ENCODE data around the gene CEACAM18.
"Not testable (repeated sequence)": the region's sequence is repeated elsewhere in the genome, so short reads cannot be mapped to it uniquely, and the experiment has no call there.

Gene CEACAM18

DNA sequence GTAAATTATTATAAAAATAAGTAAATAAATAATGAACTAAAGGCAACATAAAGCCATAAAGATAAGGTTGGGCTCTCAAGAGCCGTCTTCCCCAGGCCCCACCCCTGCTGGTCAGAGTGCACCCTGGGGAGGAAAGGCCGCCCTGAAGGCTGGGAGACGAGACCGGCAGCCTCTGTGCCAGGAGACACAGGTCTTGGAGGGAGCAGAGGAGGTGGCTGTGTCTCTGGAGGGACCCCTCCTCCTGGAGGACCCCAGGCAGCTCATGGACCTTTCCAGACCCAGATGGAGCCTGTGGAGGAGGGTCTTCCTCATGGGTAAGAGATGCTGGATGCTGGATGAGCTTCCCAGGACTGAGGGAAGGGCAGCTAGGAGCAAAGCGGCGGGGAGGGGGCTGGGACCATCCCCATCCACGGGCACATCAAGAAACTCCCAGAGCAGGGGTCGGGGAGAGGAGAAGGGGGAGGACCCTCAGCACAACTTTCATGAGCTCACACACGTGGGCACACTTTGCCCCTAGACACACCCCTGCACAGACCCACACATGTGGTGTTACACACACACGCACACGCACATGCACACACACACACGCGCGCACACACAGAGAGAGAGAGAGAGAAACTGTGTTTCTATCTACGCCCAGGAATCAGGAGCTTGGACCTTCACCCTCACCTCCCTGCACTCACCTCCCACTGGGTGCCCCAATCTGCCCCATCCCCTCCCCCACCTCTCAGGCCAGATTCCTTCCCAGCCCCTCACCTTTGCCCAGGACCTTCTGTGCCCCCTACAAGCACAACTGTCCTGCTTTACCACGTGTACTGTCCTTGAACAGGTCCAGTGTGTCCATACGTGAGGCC lies at the start of gene CEACAM18:
Gene CEACAM18 (plus strand): TSS at position 159 of the 854 bp plus-strand sequence.
- no peak for DNase-seq (ENCODE audit: low spot score)

DNA sequence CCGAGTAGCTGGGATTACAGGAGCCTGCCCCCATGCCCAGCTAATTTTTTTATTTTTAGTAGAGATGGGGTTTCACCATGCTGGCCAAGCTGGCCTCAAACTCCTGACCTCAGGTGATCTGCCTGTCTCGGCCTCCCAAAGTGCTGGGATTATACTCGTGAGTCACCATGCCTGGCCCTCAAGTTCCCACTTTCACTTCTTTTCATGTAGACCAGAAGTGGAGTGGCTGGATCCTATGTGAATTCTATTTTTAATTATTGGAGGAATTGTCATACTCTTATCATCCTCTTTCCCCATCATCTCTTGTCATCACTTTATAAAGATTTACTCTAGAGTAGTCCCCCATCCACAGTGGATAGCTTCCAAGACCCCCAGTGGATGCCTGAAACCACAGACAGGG lies 48.1 kb upstream of the CEACAM18 start:
- no peak for DNase-seq (ENCODE audit: low spot score)

- DNase-seq (ENCODE audit: low spot score) = no peak
Observed at GRCh38 chr19:51431124-51431523, 47.2 kb upstream of the CEACAM18 start.

- DNase-seq (ENCODE audit: low spot score) = no peak
Observed at GRCh38 chr19:51433043-51433442, 45.3 kb upstream of the CEACAM18 start.

DNA sequence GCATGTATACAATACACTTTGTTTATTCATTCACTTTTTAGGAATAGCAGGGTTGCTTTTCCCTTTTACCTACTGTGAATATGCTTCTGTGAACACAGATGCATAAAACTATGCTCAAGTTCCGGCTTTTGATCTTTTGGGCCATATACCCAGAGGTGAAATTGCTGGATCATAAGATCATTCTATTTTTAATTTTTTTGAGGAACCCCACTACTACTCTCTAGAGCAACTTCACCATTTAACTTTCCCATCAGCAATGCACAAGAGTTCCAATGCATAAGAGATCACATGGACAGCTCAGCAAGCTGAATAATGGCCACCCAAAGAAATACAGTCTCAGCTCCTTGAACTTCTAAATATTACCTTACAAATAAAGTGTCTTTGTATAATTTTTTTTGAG lies 43.9 kb upstream of the CEACAM18 start:
- no peak for DNase-seq (ENCODE audit: low spot score)

GRCh38 chr19:51439021-51439465 lies 39.3 kb upstream of the CEACAM18 start:
- DNase-seq (ENCODE audit: low spot score) = no peak

- DNase-seq (ENCODE audit: low spot score) = no peak
Observed at GRCh38 chr19:51440052-51440451, 38.3 kb upstream of the CEACAM18 start.

DNA sequence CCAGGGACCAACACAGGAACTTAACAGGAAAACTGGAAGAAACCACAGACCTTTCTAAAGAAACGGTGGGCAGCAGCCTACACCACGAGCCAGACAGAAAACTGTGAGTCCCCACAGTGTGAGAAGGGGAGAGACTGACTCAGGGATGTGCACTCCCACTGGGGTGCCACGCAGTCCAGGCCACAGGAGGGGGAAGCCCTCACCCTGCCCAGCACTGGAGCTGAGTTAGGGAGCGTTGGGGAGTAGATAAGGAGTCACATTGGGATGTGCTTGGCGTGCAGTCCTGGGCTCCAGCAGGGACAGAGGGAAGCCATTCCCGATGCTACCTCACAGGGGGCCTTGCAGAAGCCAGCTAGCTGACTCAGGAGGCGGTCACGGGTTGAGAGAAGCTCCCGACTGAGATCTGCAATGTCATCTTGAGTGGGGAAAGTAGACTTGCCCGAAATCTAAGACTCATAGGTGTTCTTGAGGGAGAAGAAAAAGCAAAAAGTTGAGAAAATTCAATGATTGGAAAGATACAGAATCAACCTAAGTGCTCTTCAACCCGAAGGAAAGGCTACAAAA lies 37.4 kb upstream of the CEACAM18 start:
- no peak for DNase-seq (ENCODE audit: low spot score)

GRCh38 chr19:51441410-51442390 lies 36.6 kb upstream of the CEACAM18 start:
- no peak for DNase-seq (ENCODE audit: low spot score)

- DNase-seq (ENCODE audit: low spot score) = not testable (repeated sequence)
Observed at GRCh38 chr19:51447510-51447909, 30.8 kb upstream of the CEACAM18 start.

- no peak for DNase-seq (ENCODE audit: low spot score)
Observed at GRCh38 chr19:51448011-51448410, 30.3 kb upstream of the CEACAM18 start.

DNA sequence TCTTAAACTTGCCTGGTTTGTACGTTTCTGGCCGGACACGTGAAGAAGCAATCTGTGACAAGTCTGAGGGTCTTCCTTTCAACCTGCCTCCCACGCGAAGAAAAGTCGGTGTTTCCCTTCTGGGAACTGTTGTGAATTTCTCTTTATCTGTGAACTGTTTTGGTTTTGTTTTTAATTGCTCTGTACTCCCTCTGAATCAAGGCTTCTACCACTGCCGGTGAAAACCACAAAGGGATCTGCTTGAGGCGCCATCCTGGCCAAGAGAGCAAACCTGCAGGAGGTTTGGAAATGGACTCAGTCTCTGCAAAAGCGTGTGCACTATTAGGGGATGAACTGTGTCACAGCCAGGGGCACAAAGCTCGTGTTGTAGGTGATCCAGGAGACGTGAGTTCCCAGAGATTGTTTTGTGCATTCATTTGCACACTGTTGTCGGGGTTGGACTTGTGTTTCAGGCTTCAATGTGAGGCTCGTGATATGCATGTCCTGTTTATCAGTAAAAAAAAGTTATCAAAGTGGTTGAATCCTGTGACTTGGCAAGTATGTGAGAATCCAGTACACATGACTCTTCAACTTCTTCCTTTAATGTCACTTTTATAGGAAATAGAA lies 29.8 kb upstream of the CEACAM18 start:
- no peak for DNase-seq (ENCODE audit: low spot score)

DNA sequence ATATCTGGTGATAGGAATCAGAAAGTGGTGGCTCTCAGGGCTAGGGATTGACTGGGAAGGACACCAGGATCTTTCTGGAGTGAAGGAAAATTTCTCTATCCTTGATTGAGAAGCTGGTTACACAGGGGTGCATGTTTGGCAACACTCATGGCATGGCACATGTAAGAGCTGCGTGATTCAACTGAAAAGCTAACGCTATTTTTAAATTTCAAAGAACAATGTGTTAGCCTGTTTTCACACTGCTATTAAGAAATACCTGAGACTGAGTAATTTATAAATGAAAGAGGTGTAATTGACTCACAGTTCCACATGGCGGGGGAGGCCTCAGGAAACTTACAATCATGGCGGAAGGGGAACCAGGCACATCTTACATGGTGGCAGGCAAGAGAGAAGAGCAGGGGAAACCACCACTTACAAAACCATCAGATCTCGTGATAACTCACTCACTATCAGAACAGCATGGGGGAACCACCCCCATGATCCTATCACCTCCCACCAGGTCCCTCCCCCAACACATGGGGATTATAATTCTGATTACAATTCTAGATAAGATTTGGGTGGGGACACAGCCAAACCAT lies 27.5 kb upstream of the CEACAM18 start:
- DNase-seq (ENCODE audit: low spot score) = no peak

DNA sequence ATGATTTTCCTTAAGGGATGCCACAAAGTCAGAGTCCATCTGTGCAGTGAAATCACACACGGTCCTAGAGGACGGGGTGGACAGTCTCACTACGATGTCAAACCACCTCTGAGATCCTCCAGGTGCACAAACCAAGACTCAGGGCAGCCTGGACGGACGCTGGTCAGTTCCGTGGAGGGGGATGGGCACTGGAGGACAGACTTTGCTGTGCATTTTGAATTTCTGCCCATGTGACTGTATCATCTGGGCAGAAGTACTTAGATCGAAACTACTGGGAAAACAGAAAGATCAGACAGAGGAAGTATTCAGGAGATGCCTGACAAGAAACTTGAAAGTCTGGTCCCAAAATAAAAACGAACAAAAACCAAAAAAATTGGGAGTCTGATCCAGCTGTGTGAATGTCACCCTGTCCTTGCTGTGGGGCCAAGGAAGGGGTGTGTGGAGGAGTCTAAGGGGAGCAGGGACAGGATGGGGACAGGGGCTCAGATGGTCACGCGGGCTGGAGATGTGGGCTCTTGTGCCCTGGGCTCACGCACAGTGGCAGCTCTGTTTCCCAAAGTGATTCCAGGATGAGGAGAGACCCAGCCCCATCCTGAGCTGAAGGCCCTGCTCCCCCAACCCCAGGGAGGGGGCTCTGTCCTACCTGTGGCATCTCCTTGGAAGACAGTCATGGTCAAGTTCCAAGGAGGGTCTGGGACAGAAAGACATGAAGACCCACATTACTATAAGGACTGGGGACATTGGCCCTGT lies 21.6 kb upstream of the CEACAM18 start:
- no peak for DNase-seq (ENCODE audit: low spot score)

DNA sequence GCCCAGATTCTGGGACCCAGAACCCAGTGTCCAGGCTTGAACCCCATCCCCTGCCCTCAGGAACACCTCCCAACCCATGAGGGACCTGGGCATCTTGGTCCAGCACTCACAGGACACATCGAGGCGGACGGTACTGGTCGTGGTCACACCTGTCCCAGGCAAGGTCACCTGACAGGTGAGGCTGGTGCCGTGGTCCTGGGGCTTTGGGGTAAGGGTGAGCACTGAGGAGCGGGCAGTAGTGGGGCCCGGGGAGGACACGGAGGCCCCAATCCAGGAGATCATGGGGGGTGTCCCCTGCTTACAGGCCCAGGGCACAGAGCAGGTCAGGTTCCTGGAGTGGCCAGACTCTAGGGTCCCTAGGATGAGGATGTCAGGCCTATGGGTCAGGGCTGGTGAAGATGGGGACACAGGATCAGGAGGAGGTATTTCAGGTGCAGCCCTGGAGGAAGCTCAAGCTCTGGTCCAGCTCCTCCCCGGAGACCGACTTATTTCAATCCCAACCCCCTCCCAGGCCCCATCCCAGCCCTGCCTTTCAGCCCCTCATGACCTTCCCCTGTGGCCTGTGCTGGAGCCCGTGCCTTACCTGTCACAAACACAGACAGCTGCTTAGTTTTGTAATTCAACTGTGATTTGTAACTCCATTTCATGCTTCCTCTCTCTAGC lies 20.9 kb upstream of the CEACAM18 start:
- DNase-seq (ENCODE audit: low spot score) = no peak

DNA sequence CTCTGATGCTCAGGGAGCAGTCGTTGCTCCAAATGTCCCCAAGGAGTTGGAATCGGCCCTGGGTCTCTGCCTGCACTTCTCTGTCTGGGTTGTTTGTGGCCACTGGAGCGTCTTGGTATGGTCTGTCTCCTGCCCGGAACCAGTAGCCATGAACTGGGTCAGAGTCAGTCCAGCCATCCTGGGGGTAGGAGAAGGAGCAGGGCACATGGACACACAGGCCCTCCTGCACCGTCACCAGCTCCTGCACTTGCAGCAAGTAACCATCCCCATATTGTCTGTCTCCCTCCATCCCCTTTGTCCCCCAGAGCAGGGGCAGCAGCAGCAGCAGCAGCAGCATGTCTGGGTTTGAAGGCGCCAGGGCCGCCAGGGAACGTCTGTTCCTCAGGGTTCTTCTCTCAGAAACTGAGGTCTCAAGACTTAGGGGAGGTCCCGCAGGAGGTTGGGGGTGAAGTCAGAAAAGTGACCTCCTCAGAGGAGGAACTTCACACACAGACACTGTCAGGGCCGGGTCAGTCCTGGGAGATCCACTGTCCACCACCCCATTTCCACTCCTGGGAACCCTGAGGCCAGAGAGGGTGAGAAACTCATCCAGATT lies 20.2 kb upstream of the CEACAM18 start, which contains the start of gene SIGLEC8:
Gene SIGLEC8 (minus strand): TSS at position 404 of the 595 bp plus-strand sequence. CDS start 67 bp downstream, at position 337.
- no peak for DNase-seq (ENCODE audit: low spot score)

- DNase-seq (ENCODE audit: low spot score) = no peak
Observed at GRCh38 chr19:51458899-51459505, 19.3 kb upstream of the CEACAM18 start.

DNA sequence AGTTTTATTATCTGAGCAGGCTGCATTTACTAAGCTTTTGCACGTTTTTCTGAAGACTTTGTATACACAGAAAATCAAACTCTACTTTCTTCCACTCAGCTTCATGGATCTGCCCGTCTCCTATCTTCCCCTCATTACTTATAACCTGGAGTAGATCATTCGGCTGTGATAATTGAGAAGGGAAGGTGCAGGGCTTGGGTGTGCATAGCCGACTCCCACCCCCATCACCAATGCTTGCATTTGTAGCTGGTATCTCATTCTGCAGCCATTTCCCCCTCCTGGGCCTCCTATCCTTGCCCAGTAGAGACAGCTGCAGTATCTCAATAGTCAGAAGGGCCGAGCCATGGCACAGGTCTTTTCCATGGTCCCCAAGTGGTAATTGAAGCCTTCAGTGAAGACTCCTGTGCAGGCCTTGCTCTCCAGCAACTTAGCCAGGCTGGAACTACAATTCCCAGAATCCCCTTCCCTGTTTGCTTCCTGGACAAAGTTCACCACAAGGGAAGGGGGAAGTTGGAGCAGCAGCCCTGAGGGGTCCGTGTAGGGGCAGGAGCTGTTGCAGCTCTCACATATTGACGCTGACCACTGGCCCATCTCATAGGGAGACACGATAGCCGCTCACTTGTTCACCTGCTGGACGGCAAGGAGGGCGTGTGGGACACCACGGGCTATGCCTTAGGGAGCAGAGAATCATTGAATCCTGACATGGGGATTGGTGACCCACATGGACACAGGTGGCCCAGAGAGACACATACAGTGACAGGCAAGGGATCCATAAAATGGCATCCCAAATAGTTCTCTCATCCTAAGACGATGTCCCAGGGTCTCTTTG lies 18.0 kb upstream of the CEACAM18 start:
- DNase-seq (ENCODE audit: low spot score) = no peak

Measured in putamen (tissue), 1 donor.